GM12801 (cell line): ENCODE results near the gene CFDP1.

ENCODE experiments used
- TF ChIP-seq, protein P1 (sequence below): IDR thresholded peaks from one replicate; pipeline ENCODE4 v1.5.1; 2011; ENCODE audit warnings: control low read depth; ENCODE audit not compliant: insufficient read length; ENCODE audit errors: extremely low read depth

The CFDP1 gene

DNA sequence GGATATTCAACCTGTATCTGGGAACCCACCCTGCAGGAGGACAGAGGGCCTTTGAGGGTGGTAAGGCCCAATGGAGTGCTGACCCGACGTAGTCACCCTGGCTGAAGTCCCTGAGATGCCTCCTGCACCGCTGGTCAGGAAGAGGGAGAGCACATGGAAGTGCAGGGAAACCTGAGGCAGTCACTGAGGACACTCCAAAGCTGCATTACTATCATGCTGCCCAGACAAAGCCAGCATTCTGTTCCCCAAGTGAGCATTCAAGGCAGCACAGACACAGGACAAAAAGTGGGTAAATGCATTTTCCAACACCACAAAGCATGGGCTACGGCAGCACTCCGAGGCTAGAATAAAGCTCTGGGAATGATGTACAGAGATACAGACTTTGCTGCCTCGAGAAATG, 135.0 kb downstream of the CFDP1 start:
- TF ChIP-seq, protein P1, sequence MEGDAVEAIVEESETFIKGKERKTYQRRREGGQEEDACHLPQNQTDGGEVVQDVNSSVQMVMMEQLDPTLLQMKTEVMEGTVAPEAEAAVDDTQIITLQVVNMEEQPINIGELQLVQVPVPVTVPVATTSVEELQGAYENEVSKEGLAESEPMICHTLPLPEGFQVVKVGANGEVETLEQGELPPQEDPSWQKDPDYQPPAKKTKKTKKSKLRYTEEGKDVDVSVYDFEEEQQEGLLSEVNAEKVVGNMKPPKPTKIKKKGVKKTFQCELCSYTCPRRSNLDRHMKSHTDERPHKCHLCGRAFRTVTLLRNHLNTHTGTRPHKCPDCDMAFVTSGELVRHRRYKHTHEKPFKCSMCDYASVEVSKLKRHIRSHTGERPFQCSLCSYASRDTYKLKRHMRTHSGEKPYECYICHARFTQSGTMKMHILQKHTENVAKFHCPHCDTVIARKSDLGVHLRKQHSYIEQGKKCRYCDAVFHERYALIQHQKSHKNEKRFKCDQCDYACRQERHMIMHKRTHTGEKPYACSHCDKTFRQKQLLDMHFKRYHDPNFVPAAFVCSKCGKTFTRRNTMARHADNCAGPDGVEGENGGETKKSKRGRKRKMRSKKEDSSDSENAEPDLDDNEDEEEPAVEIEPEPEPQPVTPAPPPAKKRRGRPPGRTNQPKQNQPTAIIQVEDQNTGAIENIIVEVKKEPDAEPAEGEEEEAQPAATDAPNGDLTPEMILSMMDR = no peak

DNA sequence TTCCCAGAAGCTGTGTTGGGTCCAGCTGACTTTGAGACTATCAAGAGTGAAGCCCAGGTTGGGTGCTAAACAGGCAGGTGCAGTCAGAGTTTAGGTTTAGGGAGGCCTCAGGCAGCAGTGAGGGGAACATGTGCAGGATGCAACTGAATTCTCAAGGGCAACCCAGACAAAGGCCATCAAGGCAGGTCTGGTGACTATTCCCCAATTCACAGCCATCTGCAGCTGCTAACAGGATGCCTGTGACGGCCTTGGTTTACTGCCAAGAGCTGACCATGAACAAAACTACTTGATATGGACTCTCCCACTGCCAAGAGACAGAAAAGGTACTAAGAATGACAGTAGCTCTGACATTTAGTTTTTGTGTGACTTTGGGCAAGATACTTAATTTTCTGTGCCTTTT, 136.7 kb downstream of the CFDP1 start:
- TF ChIP-seq, protein P1 = no peak

DNA sequence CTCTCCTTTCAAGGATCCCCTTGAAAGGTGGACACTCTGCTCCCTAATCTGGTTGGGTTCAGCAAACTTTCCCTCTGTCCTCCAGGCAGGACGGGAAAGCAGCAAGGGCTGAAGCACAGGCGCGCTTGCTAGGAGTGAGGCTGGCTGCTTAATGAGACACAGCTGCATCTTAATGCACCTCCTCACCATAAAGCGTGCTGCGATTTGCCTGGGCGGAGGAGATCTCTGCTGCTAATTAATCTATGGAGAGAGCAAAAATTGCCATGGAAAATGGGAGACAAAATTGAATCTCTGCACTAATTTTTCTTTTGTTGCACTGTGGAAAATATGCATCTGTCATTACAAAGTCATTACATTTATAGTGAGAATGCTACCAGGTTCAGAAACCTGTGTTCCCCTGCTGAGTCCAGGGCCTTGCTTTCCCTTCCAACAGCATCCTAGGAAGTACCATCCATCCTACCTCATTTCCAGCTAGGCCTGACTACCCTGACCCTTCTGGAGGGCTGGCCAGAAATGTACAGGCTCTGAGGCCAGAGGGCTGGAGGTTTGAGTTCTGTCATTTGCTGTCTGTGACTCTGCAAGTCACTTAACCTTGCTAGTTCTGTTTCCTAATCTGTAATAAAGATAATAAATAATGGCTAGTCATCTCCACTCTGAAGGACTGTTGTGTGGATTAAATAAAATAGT, 138.4 kb downstream of the CFDP1 start:
- TF ChIP-seq, protein P1 = no peak

DNA sequence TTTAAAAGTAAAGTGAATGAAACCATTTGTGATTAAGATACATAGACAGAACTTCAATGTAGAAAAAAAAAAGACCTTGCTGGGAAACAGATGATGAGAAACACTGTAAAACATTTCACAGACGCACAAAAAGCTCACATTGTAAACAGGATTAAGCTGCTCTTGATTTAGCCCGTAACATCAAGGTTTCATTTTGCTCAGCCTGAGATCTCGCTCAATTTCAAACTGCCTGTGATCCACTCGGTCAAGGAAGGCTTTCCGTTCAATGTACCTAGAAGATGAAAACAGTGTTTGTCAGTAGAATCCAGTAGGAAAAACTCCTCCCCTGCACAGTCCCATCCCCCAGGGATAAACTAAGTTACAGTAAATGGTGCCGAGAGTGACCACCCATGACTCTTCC, 139.5 kb downstream of the CFDP1 start:
- TF ChIP-seq, protein P1 = no peak

DNA sequence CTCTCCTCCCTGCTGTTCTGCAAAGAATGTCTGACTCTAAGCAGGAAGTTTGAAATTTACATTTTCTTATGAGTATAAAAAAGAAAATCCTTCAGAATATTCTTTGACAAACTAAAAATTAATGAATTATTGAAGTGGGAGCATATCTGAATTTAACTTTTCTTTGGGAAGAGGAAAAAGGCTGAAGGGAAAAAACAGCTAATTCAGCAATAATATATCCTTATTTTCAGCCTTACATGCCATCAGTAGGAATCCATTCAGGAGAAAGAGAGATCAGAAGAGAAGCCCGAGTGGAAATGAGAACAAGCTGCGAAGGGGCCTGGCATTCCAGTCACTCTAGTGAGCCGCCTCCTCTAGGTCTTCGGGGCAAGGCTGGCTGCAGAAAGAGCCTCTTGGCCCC, 140.1 kb downstream of the CFDP1 start:
- TF ChIP-seq, protein P1 = no peak

DNA sequence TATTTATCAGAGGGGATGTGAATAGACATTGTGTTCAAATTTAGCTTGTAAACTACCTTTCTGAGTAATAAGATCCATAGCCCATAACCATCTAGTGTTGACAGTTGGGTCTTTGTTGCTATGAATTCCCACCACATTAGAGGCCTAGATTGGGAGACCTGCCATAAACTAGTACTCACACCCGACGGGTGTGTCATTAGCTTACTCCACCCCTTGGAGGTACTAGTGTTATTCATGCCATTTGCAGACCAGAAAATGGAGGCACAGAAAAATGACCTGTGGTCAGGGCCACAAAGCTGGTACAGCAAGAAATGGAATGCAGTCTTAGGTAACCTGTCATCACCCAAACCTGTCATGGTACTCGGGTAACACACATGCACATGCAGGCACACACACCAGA, 140.6 kb downstream of the CFDP1 start:
- TF ChIP-seq, protein P1 = no peak

DNA sequence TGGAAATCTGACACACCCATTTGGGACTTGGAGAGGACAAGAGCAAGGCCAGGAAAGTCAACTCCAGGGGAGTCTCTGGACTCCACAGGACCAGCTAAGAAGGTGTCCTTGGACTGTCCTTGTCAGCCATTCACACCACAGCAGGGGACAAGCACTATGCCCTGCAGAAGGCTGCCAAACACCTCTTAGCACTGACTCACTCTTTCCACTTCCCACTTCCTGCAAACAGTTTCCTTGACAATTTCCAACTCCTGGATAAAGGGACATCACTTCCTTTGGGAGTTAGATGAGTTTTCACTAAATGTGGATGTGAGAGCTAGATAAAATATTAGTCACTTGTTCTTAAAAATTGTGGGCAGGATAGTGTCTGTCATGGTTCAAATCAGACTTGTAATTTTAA, 144.1 kb downstream of the CFDP1 start:
- TF ChIP-seq, protein P1 = no peak

DNA sequence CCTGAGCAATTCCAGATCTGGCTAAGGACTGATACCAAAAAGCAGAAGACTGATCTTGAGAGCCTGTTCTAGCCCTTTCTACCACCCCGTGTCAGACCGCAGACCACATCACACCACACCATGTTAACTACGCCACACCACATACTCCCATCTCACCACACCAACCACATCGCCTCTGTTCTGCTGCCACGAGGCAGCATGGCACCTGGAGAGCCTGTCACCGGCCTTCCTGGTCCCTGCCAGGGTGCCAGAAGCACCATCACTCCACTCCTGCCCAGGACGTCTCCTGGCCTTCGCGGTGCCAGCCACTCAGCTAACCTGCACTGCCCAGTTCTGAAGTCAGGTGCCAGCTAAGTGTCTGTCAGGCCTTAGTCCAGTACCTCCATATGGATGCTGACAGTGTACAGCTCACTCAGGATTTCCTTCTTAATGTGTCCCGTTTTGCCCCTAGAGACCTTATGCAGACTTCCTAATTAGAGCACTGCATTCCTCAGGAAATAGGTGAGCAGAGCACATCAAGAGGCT, 144.6 kb downstream of the CFDP1 start:
- TF ChIP-seq, protein P1 = no peak
